Astrocyte of the cerebellum (primary cell): ENCODE results near the gene CCER1.
"Not testable (repeated sequence)": the region's sequence is repeated elsewhere in the genome, so short reads cannot be mapped to it uniquely, and the experiment has no call there.

Source experiments
- DNase-seq: peaks from one replicate; pipeline ENCODE4 v3.0.0-alpha.2; 2011; ENCODE audit warnings: low read depth
- H3K4me3 ChIP-seq: 2 replicates; pipeline ENCODE4 v1.5.1; 2011; ENCODE audit warnings: mild to moderate bottlenecking, low read depth, low read length, moderate library complexity
- CTCF ChIP-seq: IDR thresholded peaks from 2 replicates; pipeline ENCODE4 v1.5.1; 2012; ENCODE audit warnings: low read length, low read depth, moderate library complexity, mild to moderate bottlenecking; ENCODE audit errors: missing control alignments
- in situ Hi-C: cut with HindIII; loops from 2 replicates; pipeline ENCODE4 v1.10.0; 2017; ENCODE audit warnings: low sequenced_read_pairs

The CCER1 gene

DNA sequence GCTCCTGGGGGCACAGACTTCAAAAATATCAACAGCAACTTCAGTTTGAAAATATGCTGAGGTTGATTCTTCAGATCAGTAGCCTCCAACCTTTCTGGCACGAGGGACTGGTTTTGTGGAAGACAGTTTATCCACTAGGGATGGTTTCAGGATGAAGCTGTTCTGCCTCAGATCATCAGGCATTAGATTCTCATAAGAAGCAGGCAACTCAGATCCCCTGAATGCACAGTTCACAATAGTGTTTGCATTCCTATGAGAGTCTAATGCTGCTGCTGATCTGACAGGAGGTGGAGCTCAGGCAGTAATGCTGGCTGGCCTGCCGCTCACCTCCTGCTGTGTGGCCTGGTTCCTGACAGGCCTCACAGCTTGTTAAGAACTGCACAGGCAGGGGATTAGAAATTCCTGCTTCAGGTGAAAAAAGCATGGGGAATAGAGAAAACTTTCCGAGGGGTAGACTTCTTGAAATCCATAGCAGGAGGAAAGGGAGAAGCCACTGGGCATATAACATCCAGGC lies 37.0 kb upstream of the CCER1 start:
- in situ Hi-C loops: loop anchor here (25.0 kb wide), 1 partner anchor 345 kb away; no protein-coding TSS in a partner anchor
- H3K4me3 ChIP-seq: no peak overlapping the region
- no peak for TF ChIP-seq CTCF
- no peak for DNase-seq

GRCh38 chr12:90990611-90991010 lies 35.6 kb upstream of the CCER1 start:
- no peak overlapping the region for H3K4me3 ChIP-seq
- in situ Hi-C loops: loop anchor here (25.0 kb wide), 1 partner anchor 347 kb away; no protein-coding TSS in a partner anchor
- DNase-seq: no peak
- TF ChIP-seq CTCF: no peak

DNA sequence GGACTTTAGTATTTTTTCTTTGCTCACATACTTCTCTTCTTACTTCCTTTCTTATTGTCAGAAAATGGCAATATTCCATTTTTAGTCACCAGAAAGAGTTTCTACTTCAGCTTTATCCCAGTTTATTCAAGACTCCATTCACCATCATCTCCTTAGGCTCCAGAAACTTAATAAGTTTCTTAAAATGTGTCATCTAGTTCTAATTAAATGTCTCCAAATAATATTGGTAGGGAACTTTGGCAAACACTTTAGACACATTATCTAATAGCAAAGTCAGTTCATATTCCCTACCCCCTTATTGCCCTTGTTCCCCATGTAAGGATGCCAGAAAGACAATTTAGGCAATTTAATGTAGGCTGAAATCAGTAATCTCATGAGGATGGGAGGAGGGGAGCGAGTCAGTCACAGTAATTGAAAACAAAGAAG lies 34.7 kb upstream of the CCER1 start:
- TF ChIP-seq CTCF: no peak
- in situ Hi-C loops: loop anchor here (25.0 kb wide), 1 partner anchor 348 kb away; no protein-coding TSS in a partner anchor
- DNase-seq: no peak
- H3K4me3 ChIP-seq: no peak overlapping the region

GRCh38 chr12:90987520-90987919 lies 32.5 kb upstream of the CCER1 start:
- in situ Hi-C loops: loop anchor here (25.0 kb wide), 1 partner anchor 350 kb away; no protein-coding TSS in a partner anchor
- no peak for TF ChIP-seq CTCF
- H3K4me3 ChIP-seq: no peak overlapping the region
- DNase-seq: no peak

GRCh38 chr12:90987101-90987500 lies 32.1 kb upstream of the CCER1 start:
- no peak overlapping the region for H3K4me3 ChIP-seq
- DNase-seq: peak; percentile 9
- in situ Hi-C loops: loop anchor here (25.0 kb wide), 1 partner anchor 350 kb away; no protein-coding TSS in a partner anchor
- no peak for TF ChIP-seq CTCF

DNA sequence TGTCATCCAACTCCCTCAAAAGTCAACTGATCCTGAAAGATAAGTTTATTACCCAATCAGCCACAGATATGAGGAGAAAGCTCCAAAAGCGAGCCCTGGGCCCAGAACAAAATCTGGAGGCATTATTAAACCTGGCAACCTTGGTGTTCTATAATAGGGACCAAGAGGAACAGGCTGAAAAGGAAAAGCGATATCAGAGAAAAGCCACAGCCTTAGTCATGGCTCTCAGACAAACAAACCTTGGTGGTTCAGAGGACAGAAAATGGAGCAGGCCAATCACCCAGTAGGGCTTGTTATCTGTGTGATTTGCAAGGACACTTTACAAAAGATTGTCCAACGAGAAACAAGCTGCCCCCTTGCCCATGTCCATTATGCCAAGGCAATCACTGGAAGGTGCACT lies 30.4 kb upstream of the CCER1 start:
- not testable (repeated sequence) for DNase-seq, H3K4me3 ChIP-seq
- in situ Hi-C loops: loop anchor here (25.0 kb wide), 1 partner anchor 352 kb away; no protein-coding TSS in a partner anchor

DNA sequence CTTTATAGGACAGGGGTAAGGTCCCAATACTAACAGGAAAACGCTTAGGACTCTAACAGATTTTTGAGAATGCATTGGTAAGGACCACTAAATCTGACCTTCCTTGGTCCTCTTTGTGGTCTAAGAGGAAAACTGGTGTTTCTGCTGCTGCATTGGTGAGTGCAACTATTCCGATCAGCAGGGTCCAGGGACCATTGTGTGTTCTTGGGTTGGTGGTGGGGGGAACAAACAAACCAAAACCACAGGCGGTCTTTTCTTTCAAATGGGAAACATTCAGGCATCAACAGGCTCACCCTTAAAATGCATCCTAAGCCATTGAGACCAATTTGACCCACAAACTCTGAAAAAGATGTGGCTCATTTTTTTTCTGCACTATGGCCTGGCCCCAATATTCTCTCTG lies 29.1 kb upstream of the CCER1 start:
- H3K4me3 ChIP-seq: no peak overlapping the region
- in situ Hi-C loops: loop anchor here (25.0 kb wide), 1 partner anchor 353 kb away; no protein-coding TSS in a partner anchor
- TF ChIP-seq CTCF: no peak
- no peak for DNase-seq
